Ascending aorta (tissue), 2 donors: ENCODE results near the gene YTHDF1. TPM values are rescaled to one million over a fixed set of nuclear protein-coding genes. Genes with fewer than 3 reads are reported as not detected.

Experiments
- DNase-seq, 2 donors: peaks; one replicate each; pipeline ENCODE4 v3.0.0-alpha.2; 2019; ENCODE audit warnings: low spot score in 2 of 2
- H3K27ac ChIP-seq, 2 donors: fragments of 200-600 bp; sonication (generic); one replicate each; pipeline ENCODE4 v1.5.1; 2016 to 2017; ENCODE audit warnings: mild to moderate bottlenecking in 1 of 2
- H3K27me3 ChIP-seq: fragments of 200-600 bp; sonication (generic); one replicate; pipeline ENCODE4 v1.5.1; 2017
- H3K36me3 ChIP-seq, 2 donors: fragments of 200-600 bp; sonication (generic); one replicate each; pipeline ENCODE4 v1.5.1; 2016
- H3K4me1 ChIP-seq, 2 donors: fragments of 200-600 bp; sonication (generic); one replicate each; pipeline ENCODE4 v1.5.1; 2016 to 2017; ENCODE audit warnings: mild to moderate bottlenecking in 1 of 2
- H3K4me3 ChIP-seq, 2 donors: fragments of 200-600 bp; sonication (generic); one replicate each; pipeline ENCODE4 v1.5.1; 2016 to 2017; ENCODE audit warnings: mild to moderate bottlenecking in 1 of 2
- H3K9me3 ChIP-seq, 2 donors: fragments of 200-600 bp; sonication (generic); one replicate each; pipeline ENCODE4 v1.5.1; 2016
- CTCF ChIP-seq, 3 experiments: fragments of 200-600 bp in 2 of 3; fragments of 450-650 bp in 1 of 3; sonication (generic) in 2 of 3; IDR thresholded peaks; one replicate each; pipeline ENCODE4 v1.5.1; 2016 to 2019; ENCODE audit warnings: antibody characterized with exemption in 3 of 3, mild to moderate bottlenecking in 1 of 3, moderate library complexity in 1 of 3
- intact Hi-C: fragments of 100-400 bp; cut with DNase I; formaldehyde crosslinking; loops from one replicate; pipeline ENCODE4 v1.15.1; 2023
- total RNA-seq: library from RNA; depleted of rRNA; stranded (reverse); fragments of >200 nt; gene quantifications from one replicate; pipeline ENCODE4 v1.1.0, GENCODE V29; 2016

Gene YTHDF1
- total RNA-seq, 1 donor from 2014 or later, result 14.2 TPM

DNA sequence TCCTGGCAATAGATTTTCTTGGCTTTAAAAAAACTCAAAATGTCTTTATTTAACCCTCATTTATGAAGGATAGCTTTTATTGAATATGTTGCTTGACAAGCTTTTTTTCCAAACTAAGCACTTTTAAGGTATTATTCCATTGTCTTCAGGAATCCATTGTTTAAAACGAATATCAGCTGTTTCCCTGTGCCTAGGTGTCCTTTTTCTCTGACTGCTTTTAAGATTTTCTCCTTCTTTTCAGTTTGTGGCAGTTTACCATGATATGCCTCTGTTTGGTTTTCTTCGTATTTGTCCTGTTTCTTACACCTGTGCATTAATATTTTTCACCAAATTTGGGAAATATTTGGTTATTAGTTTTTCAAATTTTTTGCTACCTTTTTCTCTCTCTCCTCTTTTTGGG lies 68.4 kb downstream of the YTHDF1 start:
- intact Hi-C loops, result no loop called here
- H3K36me3 ChIP-seq, result no peaks in the 10 kb centered on the region

More for the DNA sequence above, 68.4 kb downstream of the YTHDF1 start:
- H3K27me3 ChIP-seq, result no peaks in the 10 kb centered on the region
- no peaks in the 10 kb centered on the region for H3K4me1 ChIP-seq
- DNase-seq, result no peak
- no peaks in the 10 kb centered on the region for H3K9me3 ChIP-seq
- H3K27ac ChIP-seq, result no peak overlapping the region
- no peak for TF ChIP-seq CTCF (IDR thresholded peaks at IDR 0.05)
- H3K4me3 ChIP-seq, result no peak overlapping the region

Other genes with a start within 250 kb of the YTHDF1 start
- gene BHLHE23, start 209.2 kb downstream of the YTHDF1 start, total RNA-seq, result not detected
- gene BIRC7, start 19.8 kb upstream of the YTHDF1 start, total RNA-seq, result not detected
- gene NKAIN4, start 38.3 kb upstream of the YTHDF1 start, total RNA-seq, result not detected
- 57.0 TPM for gene ARFGAP1, start 56.7 kb upstream of the YTHDF1 start, total RNA-seq
- gene COL20A1, start 77.1 kb upstream of the YTHDF1 start, total RNA-seq, result not detected
- gene CHRNA4, start 145.2 kb upstream of the YTHDF1 start, total RNA-seq, result not detected